Left ventricle myocardium inferior (tissue), 1 donor: ENCODE data around the gene CRABP2. TPM values are rescaled to one million over a fixed set of nuclear protein-coding genes. Genes with fewer than 3 reads are reported as not detected.

Experiments used
- DNase-seq: peaks from one replicate; pipeline ENCODE4 v3.0.0-alpha.2; 2020
- H3K27ac ChIP-seq: fragments of 200-600 bp; replicated peaks from 2 replicates; pipeline ENCODE4 v1.8.0; 2021
- H3K27me3 ChIP-seq: fragments of 200-600 bp; 2 replicates; pipeline ENCODE4 v1.8.0; 2021; ENCODE audit warnings: low read depth
- H3K36me3 ChIP-seq: fragments of 200-600 bp; 2 replicates; pipeline ENCODE4 v1.8.0; 2021
- H3K4me1 ChIP-seq: fragments of 200-600 bp; 2 replicates; pipeline ENCODE4 v1.8.0; 2021
- H3K4me3 ChIP-seq: fragments of 200-600 bp; 2 replicates; pipeline ENCODE4 v1.8.0; 2021; ENCODE audit warnings: mild to moderate bottlenecking, moderate library complexity
- H3K9me3 ChIP-seq: fragments of 200-600 bp; replicated peaks from 2 replicates; pipeline ENCODE4 v1.8.0; 2021
- intact Hi-C: fragments of 100-400 bp; cut with micrococcal nuclease; formaldehyde crosslinking; loops from one replicate; pipeline ENCODE4 v1.11.0; 2022
- total RNA-seq: library from RNA; stranded (reverse); fragmentation: NEBNext Ultra II Directional; extraction: Animal tissue kit (Norgen Biotek cat#: 25700); gene quantifications from one replicate; pipeline ENCODE4 v1.2.1, GENCODE V29; 2021
- TF ChIP-seq, protein P1 (sequence below): fragments of 200-600 bp; IDR thresholded peaks from 2 replicates; pipeline ENCODE4 v1.8.0; 2021; ENCODE audit warnings: antibody characterized with exemption, mild to moderate bottlenecking, borderline replicate concordance
- donor health status: DM: no; HTN: yes; CAD: no; lungs with severe emphysema.

CRABP2 gene
- total RNA-seq, 1 donor from 2014 or later, result 0.60 TPM

DNA sequence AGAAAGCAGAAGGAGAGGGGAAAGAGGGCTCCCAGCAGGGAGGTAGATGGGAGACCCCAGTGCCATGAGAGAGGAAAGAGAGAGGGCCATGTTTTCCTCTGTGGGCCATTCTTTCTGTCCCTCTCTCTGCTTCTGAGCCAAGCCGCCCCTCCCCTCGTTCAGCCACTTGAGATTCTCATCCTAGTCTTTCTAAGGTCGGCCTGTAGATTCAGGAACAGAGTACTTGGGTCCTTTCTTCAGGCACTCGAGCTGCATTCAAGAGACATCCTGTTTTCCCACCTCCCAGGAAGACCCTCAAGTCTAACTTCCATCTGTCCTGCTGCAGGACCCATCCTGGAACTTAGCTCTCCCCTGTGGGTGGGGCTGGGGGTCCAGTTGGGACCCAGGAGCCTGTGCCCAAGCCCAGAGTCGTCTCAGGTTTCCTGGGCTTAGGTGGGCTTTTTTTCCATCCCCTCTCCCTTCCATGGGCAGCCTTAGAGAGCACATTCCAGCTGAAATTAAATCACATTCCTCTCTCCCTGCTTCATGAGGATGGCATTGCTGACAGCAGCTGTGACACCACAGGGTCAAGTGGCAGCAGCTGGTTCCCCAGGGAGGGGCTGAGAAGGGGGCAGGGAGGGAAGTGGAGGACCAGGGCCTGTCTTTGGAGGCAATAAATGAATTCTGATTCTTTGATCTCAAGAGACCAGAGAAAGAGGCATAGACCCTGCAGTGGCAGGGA, 41.2 kb downstream of the CRABP2 start:
- peak overlapping the region; percentile 47 for H3K4me3 ChIP-seq
- no peak for DNase-seq

GRCh38 chr1:156663178-156663577, 42.2 kb downstream of the CRABP2 start:
- H3K4me3 ChIP-seq, result no peak overlapping the region
- H3K36me3 ChIP-seq, result no peaks in the 10 kb centered on the region
- H3K9me3 ChIP-seq, result no peaks in the 10 kb centered on the region
- peaks cover under 1% of the 10 kb centered on the region for H3K27me3 ChIP-seq
- intact Hi-C loops, result no loop called here
- DNase-seq, result peak; percentile 50
- peak overlapping the region; percentile 96 for H3K27ac ChIP-seq
- TF ChIP-seq, protein P1, sequence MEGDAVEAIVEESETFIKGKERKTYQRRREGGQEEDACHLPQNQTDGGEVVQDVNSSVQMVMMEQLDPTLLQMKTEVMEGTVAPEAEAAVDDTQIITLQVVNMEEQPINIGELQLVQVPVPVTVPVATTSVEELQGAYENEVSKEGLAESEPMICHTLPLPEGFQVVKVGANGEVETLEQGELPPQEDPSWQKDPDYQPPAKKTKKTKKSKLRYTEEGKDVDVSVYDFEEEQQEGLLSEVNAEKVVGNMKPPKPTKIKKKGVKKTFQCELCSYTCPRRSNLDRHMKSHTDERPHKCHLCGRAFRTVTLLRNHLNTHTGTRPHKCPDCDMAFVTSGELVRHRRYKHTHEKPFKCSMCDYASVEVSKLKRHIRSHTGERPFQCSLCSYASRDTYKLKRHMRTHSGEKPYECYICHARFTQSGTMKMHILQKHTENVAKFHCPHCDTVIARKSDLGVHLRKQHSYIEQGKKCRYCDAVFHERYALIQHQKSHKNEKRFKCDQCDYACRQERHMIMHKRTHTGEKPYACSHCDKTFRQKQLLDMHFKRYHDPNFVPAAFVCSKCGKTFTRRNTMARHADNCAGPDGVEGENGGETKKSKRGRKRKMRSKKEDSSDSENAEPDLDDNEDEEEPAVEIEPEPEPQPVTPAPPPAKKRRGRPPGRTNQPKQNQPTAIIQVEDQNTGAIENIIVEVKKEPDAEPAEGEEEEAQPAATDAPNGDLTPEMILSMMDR, result no peak
- H3K4me1 ChIP-seq, result peaks cover 94% of the 10 kb centered on the region

More for the DNA sequence above, 41.2 kb downstream of the CRABP2 start:
- Histone ChIP-seq H3K9me3 (no peaks in the 10 kb centered on the region), H3K27ac (peak overlapping the region; percentile 96), H3K4me1 (peaks cover 99% of the 10 kb centered on the region), H3K36me3 (no peaks in the 10 kb centered on the region), H3K27me3 (no peaks in the 10 kb centered on the region)
- TF ChIP-seq, protein P1, result no peak
- intact Hi-C loops, result no loop called here

GRCh38 chr1:156662800-156663055, 42.7 kb downstream of the CRABP2 start:
- intact Hi-C loops, result no loop called here
- DNase-seq, result no peak
- TF ChIP-seq, protein P1, result no peak

DNA sequence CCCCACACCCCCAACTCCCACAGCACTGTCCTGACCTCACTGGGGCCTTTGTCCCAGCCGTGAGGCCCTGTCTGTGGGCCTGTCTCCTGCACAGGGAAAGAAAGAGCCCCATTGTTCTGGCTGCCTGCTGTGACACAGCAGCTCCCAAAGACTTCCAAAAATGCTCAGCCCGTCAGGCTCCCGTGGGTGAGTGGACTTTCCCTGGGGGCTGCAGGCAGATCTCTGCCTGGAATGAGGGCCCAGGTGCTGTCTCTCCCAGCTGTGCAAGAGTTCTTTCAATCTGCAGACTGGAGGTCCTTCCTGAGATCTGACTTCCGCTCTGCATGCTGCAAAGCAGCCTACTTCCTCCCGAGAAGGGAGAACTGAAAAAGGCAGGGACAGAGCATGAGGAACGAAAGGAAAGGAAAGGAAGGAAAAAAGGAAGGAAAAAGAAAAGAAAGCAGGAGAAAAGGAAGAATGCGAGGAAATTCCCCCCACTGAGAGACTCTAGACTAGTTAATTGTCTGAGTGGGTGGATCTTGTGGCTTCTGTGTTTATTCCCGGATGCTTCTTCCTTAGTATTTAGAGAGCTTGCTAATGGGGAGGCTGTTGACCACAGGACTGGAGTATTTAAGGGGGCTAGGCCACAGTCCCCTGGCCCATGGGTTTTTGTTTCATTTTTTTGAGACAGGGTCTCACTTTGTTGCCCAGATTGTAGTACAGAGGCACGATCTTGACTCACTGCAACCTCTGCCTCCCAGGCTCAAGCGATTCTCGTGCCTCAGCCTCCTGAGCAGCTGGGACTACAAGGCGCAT, 43.2 kb downstream of the CRABP2 start:
- Histone ChIP-seq H3K27me3 (peaks cover 8% of the 10 kb centered on the region), H3K4me3 (no peak overlapping the region), H3K9me3 (no peaks in the 10 kb centered on the region), H3K36me3 (no peaks in the 10 kb centered on the region), H3K27ac (peak overlapping the region; percentile 96), H3K4me1 (peaks cover 93% of the 10 kb centered on the region)
- DNase-seq, result no peak
- TF ChIP-seq, protein P1, result no peak
- intact Hi-C loops, result no loop called here

More at GRCh38 chr1:156662800-156663055, 42.7 kb downstream of the CRABP2 start:
- H3K36me3 ChIP-seq, result no peaks in the 10 kb centered on the region
- peaks cover 93% of the 10 kb centered on the region for H3K4me1 ChIP-seq
- H3K9me3 ChIP-seq, result no peaks in the 10 kb centered on the region
- H3K4me3 ChIP-seq, result no peak overlapping the region
- H3K27me3 ChIP-seq, result peaks cover 5% of the 10 kb centered on the region
- H3K27ac ChIP-seq, result peak overlapping the region; percentile 96

DNA sequence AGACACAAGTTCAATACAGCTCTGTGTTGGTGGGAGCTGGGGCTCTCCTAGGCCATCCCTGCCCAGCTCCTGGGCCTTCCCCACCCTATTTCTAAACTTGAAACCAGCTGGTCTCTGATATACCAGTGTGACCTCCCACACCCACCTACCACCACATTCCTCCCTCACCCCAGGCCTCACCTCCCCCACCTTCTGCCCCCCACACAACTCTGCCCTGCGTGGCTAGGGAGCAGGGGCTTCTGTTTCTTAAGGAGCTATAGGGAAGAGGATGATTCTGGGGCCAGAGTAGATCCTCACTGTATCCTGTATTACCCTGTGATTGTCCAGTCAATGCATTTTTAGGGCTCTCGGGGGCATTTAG, 44.7 kb downstream of the CRABP2 start:
- Histone ChIP-seq H3K36me3 (no peaks in the 10 kb centered on the region), H3K4me1 (peaks cover 88% of the 10 kb centered on the region), H3K27me3 (peaks cover 22% of the 10 kb centered on the region), H3K4me3 (peak overlapping the region; percentile 54), H3K27ac (peak overlapping the region; percentile 96), H3K9me3 (no peaks in the 10 kb centered on the region)
- TF ChIP-seq, protein P1, result no peak
- DNase-seq, result no peak
- intact Hi-C loops, result loop anchor here (2.0 kb wide), 1 partner anchor 16 kb away; the partner anchor contains the start of gene NES
